HG03280 (cell line): Measurements from ENCODE around the gene DCTN1.
"Not testable (repeated sequence)": the region's sequence is repeated elsewhere in the genome, so short reads cannot be mapped to it uniquely, and the experiment has no call there.

ENCODE experiments used
- ATAC-seq: cut with Tn5 transposase; IDR thresholded peaks from one replicate; pipeline ENCODE4 v1.9.1; 2021; ENCODE audit warnings: mild to moderate bottlenecking, moderate library complexity; ENCODE audit not compliant: unreplicated experiment

The DCTN1 gene

GRCh38 chr2:74379851-74380789, at the start of gene DCTN1:
DCTN1 (minus strand) TSS chr2:74380311; CDS start chr2:74380037, 274 bp downstream.
- no peak for ATAC-seq

GRCh38 chr2:74428675-74429074, 48.6 kb upstream of the DCTN1 start:
- ATAC-seq, result no peak

GRCh38 chr2:74427551-74427950, 47.4 kb upstream of the DCTN1 start:
- no peak for ATAC-seq

GRCh38 chr2:74426181-74426758, 46.2 kb upstream of the DCTN1 start:
- ATAC-seq, result no peak

- no peak for ATAC-seq
These were observed 45.4 kb upstream of the DCTN1 start for GRCh38 chr2:74425523-74425922.

- no peak for ATAC-seq
These were observed 44.9 kb upstream of the DCTN1 start for GRCh38 chr2:74424995-74425406.

GRCh38 chr2:74424139-74424992, 44.3 kb upstream of the DCTN1 start:
- ATAC-seq, result no peak

- no peak for ATAC-seq
These were observed 43.4 kb upstream of the DCTN1 start for GRCh38 chr2:74423231-74424095.

- peak; percentile 93 for ATAC-seq
These were observed 41.2 kb upstream of the DCTN1 start, which contains the start of the genes C2orf81 and WDR54 for GRCh38 chr2:74421221-74421870. C2orf81 (minus strand) TSS chr2:74421619; CDS start chr2:74421560, 59 bp downstream. WDR54 (plus strand) TSS chr2:74421730; CDS start chr2:74422154, 424 bp downstream.

GRCh38 chr2:74420443-74421103, 40.5 kb upstream of the DCTN1 start:
- not testable (repeated sequence) for ATAC-seq

- no peak for ATAC-seq
These were observed 39.9 kb upstream of the DCTN1 start for GRCh38 chr2:74420006-74420405.

GRCh38 chr2:74419345-74419744, 39.2 kb upstream of the DCTN1 start:
- no peak for ATAC-seq

GRCh38 chr2:74418312-74418711, 38.2 kb upstream of the DCTN1 start:
- ATAC-seq, result no peak

- ATAC-seq, result no peak
These were observed 37.7 kb upstream of the DCTN1 start for GRCh38 chr2:74417763-74418162.

- ATAC-seq, result no peak
These were observed 37.1 kb upstream of the DCTN1 start for GRCh38 chr2:74417197-74417596.

- ATAC-seq, result no peak
These were observed 36.7 kb upstream of the DCTN1 start for GRCh38 chr2:74416778-74417177.

GRCh38 chr2:74415762-74416395, 35.8 kb upstream of the DCTN1 start:
- ATAC-seq, result no peak

- no peak for ATAC-seq
These were observed 35.0 kb upstream of the DCTN1 start for GRCh38 chr2:74414881-74415761.
